RWPE1 (cell line): ENCODE results near the gene SLC4A2.

Experiments used
- CTCF ChIA-PET: fragments of 350-600 bp; sonication (Branson Sonifier 250); formaldehyde crosslinking; extraction: SDS; loops from one replicate; lab custom pipeline; 2021; lab: Yijun Ruan, JAX
- POLR2A ChIA-PET: fragments of 400-600 bp; formaldehyde crosslinking; extraction: SDS; loops from one replicate; lab custom pipeline; 2020; ENCODE audit warnings: antibody characterized with exemption; ENCODE audit not compliant: low non-redundant PET; lab: Yijun Ruan, JAX
- DNase-seq: peaks from one replicate; pipeline ENCODE4 v3.0.0; 2012; ENCODE audit warnings: low spot score
- H3K27ac ChIP-seq: fragments of 450-650 bp; 2 replicates; pipeline ENCODE4 v1.5.1; 2017
- TF ChIP-seq, protein P1 (sequence below): fragments of 450-650 bp; conservative IDR thresholded peaks from 2 replicates; pipeline ENCODE4 v1.5.1; 2017; ENCODE audit warnings: low read depth, mild to moderate bottlenecking

Gene SLC4A2

GRCh38 chr7:151073990-151074389 is 14.6 kb downstream of the SLC4A2 start:
- ChIA-PET CTCF (interaction anchor here (1.2 kb wide), 1 partner anchor 37 kb away, joined by 5 read pairs; no protein-coding TSS in a partner anchor), POLR2A (no interaction called here)
- TF ChIP-seq, protein P1, sequence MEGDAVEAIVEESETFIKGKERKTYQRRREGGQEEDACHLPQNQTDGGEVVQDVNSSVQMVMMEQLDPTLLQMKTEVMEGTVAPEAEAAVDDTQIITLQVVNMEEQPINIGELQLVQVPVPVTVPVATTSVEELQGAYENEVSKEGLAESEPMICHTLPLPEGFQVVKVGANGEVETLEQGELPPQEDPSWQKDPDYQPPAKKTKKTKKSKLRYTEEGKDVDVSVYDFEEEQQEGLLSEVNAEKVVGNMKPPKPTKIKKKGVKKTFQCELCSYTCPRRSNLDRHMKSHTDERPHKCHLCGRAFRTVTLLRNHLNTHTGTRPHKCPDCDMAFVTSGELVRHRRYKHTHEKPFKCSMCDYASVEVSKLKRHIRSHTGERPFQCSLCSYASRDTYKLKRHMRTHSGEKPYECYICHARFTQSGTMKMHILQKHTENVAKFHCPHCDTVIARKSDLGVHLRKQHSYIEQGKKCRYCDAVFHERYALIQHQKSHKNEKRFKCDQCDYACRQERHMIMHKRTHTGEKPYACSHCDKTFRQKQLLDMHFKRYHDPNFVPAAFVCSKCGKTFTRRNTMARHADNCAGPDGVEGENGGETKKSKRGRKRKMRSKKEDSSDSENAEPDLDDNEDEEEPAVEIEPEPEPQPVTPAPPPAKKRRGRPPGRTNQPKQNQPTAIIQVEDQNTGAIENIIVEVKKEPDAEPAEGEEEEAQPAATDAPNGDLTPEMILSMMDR: no peak
- peak overlapping the region; percentile 99 for H3K27ac ChIP-seq
- DNase-seq: no peak

GRCh38 chr7:151074817-151075661 is 15.7 kb downstream of the SLC4A2 start:
- ChIA-PET CTCF (interaction anchor here (0.6 kb wide), 1 partner anchor 46 kb away, joined by 3 read pairs; no protein-coding TSS in a partner anchor), POLR2A (no interaction called here)
- peak overlapping the region; percentile 99 for H3K27ac ChIP-seq
- no peak for DNase-seq
- TF ChIP-seq, protein P1: no peak

DNA sequence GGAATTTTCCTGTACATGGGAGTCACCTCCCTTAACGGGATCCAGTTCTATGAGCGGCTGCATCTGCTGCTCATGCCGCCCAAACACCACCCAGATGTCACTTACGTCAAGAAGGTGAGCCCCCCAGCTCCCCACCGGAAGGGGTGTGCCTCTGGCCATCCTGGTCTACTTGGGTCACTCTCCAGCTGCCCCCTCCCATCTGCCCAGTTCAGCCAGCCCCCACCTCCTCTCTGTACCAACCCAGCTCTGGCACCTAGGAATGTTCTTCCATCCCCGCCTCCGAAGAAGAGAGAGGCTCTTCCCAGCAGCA is 16.2 kb downstream of the SLC4A2 start:
- TF ChIP-seq, protein P1: no peak
- CTCF ChIA-PET: no interaction called here
- POLR2A ChIA-PET: no interaction called here
- peak overlapping the region; percentile 99 for H3K27ac ChIP-seq
- DNase-seq: no peak

GRCh38 chr7:151075978-151076426 is 16.6 kb downstream of the SLC4A2 start:
- ChIA-PET CTCF (interaction anchor here (0.5 to 1.0 kb wide), 2 partner anchors 34 to 113 kb away, joined by 3 read pairs; no protein-coding TSS in a partner anchor), POLR2A (interaction anchor here (0.6 to 1.4 kb wide), 2 partner anchors 8 to 47 kb away, joined by 4 to 5 read pairs; no protein-coding TSS in a partner anchor)
- peak overlapping the region; percentile 99 for H3K27ac ChIP-seq
- TF ChIP-seq, protein P1: no peak
- no peak for DNase-seq

DNA sequence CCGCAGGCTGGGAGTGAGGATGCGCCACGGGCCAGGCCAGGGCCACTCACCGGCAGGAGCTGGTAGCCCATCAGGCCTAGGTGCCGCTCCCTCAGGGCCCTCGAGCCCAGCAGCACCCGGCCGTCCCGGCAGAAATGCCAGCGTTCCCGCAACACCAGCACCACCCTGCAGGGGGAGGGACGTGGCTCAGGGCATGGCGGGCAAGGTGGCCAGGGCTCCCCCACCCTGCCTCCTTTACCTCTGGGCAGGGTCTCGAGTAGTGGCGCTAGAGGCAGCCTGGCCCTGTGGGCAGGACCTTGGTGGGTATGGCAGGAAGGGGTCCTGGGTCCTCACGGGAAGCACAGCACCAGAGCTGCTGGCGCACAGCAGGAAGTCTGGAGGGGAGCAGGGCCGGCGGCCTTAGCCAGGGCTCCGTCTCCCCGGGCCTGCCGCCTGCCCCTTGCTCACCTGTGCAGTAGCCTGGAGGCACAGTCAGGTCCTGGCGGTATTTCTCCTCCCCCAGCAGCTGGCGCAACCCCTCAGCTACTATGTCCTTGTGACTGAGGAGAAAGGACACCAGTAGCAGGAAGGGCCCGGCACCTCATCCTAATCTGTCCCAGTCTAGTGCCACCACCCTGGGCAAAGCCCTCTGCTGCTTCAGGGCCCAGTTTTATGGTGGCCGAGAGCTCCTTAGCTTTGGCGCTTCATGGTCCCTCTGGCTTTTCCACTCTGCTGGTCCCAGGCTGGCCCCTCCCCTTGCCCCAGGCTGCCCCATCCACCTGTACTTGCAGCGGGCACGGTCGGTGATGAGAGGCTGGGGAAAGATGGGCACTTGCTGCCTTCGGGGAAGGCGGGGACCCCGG is 17.7 kb downstream of the SLC4A2 start:
- POLR2A ChIA-PET: interaction anchor here (1.4 kb wide), 1 partner anchor 9 kb away, joined by 4 read pairs; no protein-coding TSS in a partner anchor
- peak overlapping the region; percentile 99 for H3K27ac ChIP-seq
- TF ChIP-seq, protein P1: peak; percentile 15

More for the DNA sequence above, 17.7 kb downstream of the SLC4A2 start:
- CTCF ChIA-PET: interaction anchor here (0.5 to 1.1 kb wide), 3 partner anchors 33 to 114 kb away, joined by 3 read pairs; no protein-coding TSS in a partner anchor
- DNase-seq: no peak
